ENCODE measurements around the gene CHRM2.

Gene CHRM2

GRCh38 chr7:137018468-137018867, 150.0 kb downstream of the CHRM2 start:
- in situ Hi-C loops (cut with MboI; ENCODE audit: low sequenced_read_pairs), result no loop called here

- in situ Hi-C loops (cut with MboI; ENCODE audit: low sequenced_read_pairs), result no loop called here
Measured at GRCh38 chr7:137020351-137020750, 151.9 kb downstream of the CHRM2 start.

- in situ Hi-C loops (cut with MboI; ENCODE audit: low sequenced_read_pairs), result no loop called here
Measured at GRCh38 chr7:137025469-137026175, 157.2 kb downstream of the CHRM2 start.

GRCh38 chr7:137026176-137026500, 157.7 kb downstream of the CHRM2 start:
- in situ Hi-C loops (cut with MboI; ENCODE audit: low sequenced_read_pairs), result no loop called here

- in situ Hi-C loops (cut with MboI; ENCODE audit: low sequenced_read_pairs), result no loop called here
Measured at GRCh38 chr7:137032436-137032835, 164.0 kb downstream of the CHRM2 start.

- in situ Hi-C loops (cut with MboI; ENCODE audit: low sequenced_read_pairs), result no loop called here
Measured at GRCh38 chr7:137036768-137037167, 168.3 kb downstream of the CHRM2 start.

GRCh38 chr7:137038706-137039105, 170.3 kb downstream of the CHRM2 start:
- in situ Hi-C loops (cut with MboI; ENCODE audit: low sequenced_read_pairs), result no loop called here

GRCh38 chr7:137040745-137041144, 172.3 kb downstream of the CHRM2 start:
- in situ Hi-C loops (cut with MboI; ENCODE audit: low sequenced_read_pairs), result no loop called here

GRCh38 chr7:137045573-137045972, 177.1 kb downstream of the CHRM2 start:
- in situ Hi-C loops (cut with MboI; ENCODE audit: low sequenced_read_pairs), result no loop called here

- in situ Hi-C loops (cut with MboI; ENCODE audit: low sequenced_read_pairs), result no loop called here
Measured at GRCh38 chr7:137069249-137069963, 201.0 kb downstream of the CHRM2 start.

Measured in hTERT RPE-1 (cell line).